Umbilical cord (tissue), 2 donors: ENCODE measurements around the gene EPHA10. TPM values are rescaled to one million over a fixed set of nuclear protein-coding genes. Genes with fewer than 3 reads are reported as not detected.
"Not testable (repeated sequence)": the region's sequence is repeated elsewhere in the genome, so short reads cannot be mapped to it uniquely, and the experiment has no call there.

ENCODE experiments used
- DNase-seq: peaks from one replicate; pipeline ENCODE4 v3.0.0-alpha.2; 2015; ENCODE audit warnings: low spot score
- total RNA-seq: library from RNA; depleted of rRNA; stranded (reverse); fragments of >200 nt; gene quantifications from one replicate; pipeline ENCODE4 v1.2.3, GENCODE V29; 2014; ENCODE audit warnings: low replicate concordance; ENCODE audit not compliant: insufficient read depth

EPHA10 gene
- total RNA-seq, 1 donor from 2014 or later = 21.2 TPM

GRCh38 chr1:37771440-37771839 is 6.5 kb upstream of the EPHA10 start:
- not testable (repeated sequence) for DNase-seq

- DNase-seq = no peak
Measured at GRCh38 chr1:37767488-37767887, 2.6 kb upstream of the EPHA10 start.

- DNase-seq = no peak
Measured at GRCh38 chr1:37765916-37766664, 1.2 kb upstream of the EPHA10 start.

GRCh38 chr1:37764414-37764825 is 500 bp downstream of the EPHA10 start:
- peak; percentile 48 for DNase-seq

GRCh38 chr1:37763791-37764413 is 1.0 kb downstream of the EPHA10 start:
- DNase-seq = no peak

- DNase-seq = no peak
Measured at GRCh38 chr1:37762516-37762915, 2.4 kb downstream of the EPHA10 start.

GRCh38 chr1:37761416-37762095 is 3.4 kb downstream of the EPHA10 start:
- DNase-seq = no peak

GRCh38 chr1:37759451-37759850 is 5.5 kb downstream of the EPHA10 start:
- no peak for DNase-seq

GRCh38 chr1:37755951-37756560 is 8.9 kb downstream of the EPHA10 start:
- DNase-seq = no peak

- DNase-seq = no peak
Measured at GRCh38 chr1:37755290-37755689, 9.6 kb downstream of the EPHA10 start.

GRCh38 chr1:37753473-37754321 is 11.2 kb downstream of the EPHA10 start:
- no peak for DNase-seq

GRCh38 chr1:37752583-37753471 is 12.1 kb downstream of the EPHA10 start:
- DNase-seq = no peak

GRCh38 chr1:37752213-37752582 is 12.7 kb downstream of the EPHA10 start:
- no peak for DNase-seq

- no peak for DNase-seq
Measured at GRCh38 chr1:37748565-37748964, 16.4 kb downstream of the EPHA10 start.

- no peak for DNase-seq
Measured at GRCh38 chr1:37746806-37747205, 18.1 kb downstream of the EPHA10 start.

GRCh38 chr1:37741662-37742061 is 23.3 kb downstream of the EPHA10 start:
- no peak for DNase-seq

GRCh38 chr1:37741130-37741529 is 23.8 kb downstream of the EPHA10 start:
- peak; percentile 67 for DNase-seq

- DNase-seq = no peak
Measured at GRCh38 chr1:37739222-37739621, 25.7 kb downstream of the EPHA10 start.

- not testable (repeated sequence) for DNase-seq
Measured at GRCh38 chr1:37738619-37739018, 26.3 kb downstream of the EPHA10 start.

- not testable (repeated sequence) for DNase-seq
Measured at GRCh38 chr1:37737975-37738374, 26.9 kb downstream of the EPHA10 start.
